ENCODE measurements around the gene SNX7. TPM values are rescaled to one million over a fixed set of nuclear protein-coding genes. Genes with fewer than 3 reads are reported as not detected.

Gene SNX7
- polyA plus RNA-seq, 1 of the 3 experiments (the other 2 are of a cell fraction): 16.0 TPM

DNA sequence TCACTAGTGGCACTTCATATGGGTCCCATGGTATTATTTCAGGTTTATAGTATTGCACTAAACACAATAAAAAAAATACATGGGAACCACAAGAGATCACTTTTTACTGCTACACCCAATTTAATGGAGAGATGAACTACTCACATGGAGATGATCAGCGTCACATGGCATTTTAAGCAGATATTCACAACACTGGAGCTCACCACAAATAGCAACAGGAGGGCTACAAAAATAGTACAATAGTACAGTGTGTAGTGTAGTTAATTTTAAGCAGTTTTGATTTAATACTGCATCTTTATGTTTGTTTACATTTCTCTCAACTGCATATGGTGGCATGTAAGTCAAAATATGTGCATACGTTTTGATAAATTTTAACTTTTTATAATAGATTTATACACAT is 31.0 kb downstream of the SNX7 start:
- H2AFZ ChIP-seq (ENCODE audit: low read depth): no peak overlapping the region
- no peaks in the 10 kb centered on the region for H3K4me1 ChIP-seq (ENCODE audit: control insufficient read depth in 1 of 2, insufficient read depth in 2 of 2, low read depth in 1 of 2, low read length in 1 of 2)
- H3K9ac ChIP-seq: no peak overlapping the region
- no peak for DNase-seq
- peaks cover 3% of the 10 kb centered on the region; the same call in 1 of the 2 replicates for H3K79me2 ChIP-seq (ENCODE audit: insufficient read depth)
- H4K20me1 ChIP-seq (ENCODE audit: insufficient read depth): no peaks in the 10 kb centered on the region
- 94% methylated on average over 2 of the region's 2 CpGs for WGBS (ENCODE audit: low lambda C conversion rate)
- TF ChIP-seq TEAD4 (IDR thresholded peaks at IDR 0.05; ENCODE audit: borderline replicate concordance, insufficient read depth) (no peak), MXI1 (IDR thresholded peaks at IDR 0.05; ENCODE audit: low read depth, low read length) (no peak), FOXM1 (IDR thresholded peaks at IDR 0.05; ENCODE audit: low read depth) (no peak), NFIC (IDR thresholded peaks at IDR 0.05; ENCODE audit: borderline replicate concordance) (no peak), RCOR1 (IDR thresholded peaks at IDR 0.05; ENCODE audit: low read length) (no peak), RXRA (IDR thresholded peaks at IDR 0.05; ENCODE audit: borderline replicate concordance, low read depth) (no peak), POLR2AphosphoS5 (IDR thresholded peaks at IDR 0.05; ENCODE audit: low read depth, low read length) (no peak), SMC3 (IDR thresholded peaks at IDR 0.05; ENCODE audit: low read depth, low read length) (no peak), RFX5 (IDR thresholded peaks at IDR 0.05; ENCODE audit: low read length) (no peak), FOXJ3 (CRISPR knock-in tag; IDR thresholded peaks at IDR 0.05) (no peak)
- TF ChIP-seq, protein P1, sequence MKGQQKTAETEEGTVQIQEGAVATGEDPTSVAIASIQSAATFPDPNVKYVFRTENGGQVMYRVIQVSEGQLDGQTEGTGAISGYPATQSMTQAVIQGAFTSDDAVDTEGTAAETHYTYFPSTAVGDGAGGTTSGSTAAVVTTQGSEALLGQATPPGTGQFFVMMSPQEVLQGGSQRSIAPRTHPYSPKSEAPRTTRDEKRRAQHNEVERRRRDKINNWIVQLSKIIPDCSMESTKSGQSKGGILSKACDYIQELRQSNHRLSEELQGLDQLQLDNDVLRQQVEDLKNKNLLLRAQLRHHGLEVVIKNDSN (IDR thresholded peaks at IDR 0.05; ENCODE audit: borderline replicate concordance, low read depth): no peak
- POLR2A ChIA-PET: no interaction called here
- H3K9me2 ChIP-seq: no peaks in the 10 kb centered on the region
- no peak overlapping the region for H3K4me3 ChIP-seq (ENCODE audit: low read depth in 2 of 2, low read length in 1 of 2)
- peaks cover 3% of the 10 kb centered on the region for H3F3A ChIP-seq (replicated peaks; ENCODE audit: insufficient read depth)
- CTCF ChIA-PET: interaction anchor here (1.2 kb wide), 1 partner anchor 17 kb away, joined by 3 read pairs; no protein-coding TSS in a partner anchor
- H3K27ac ChIP-seq (ENCODE audit: low read depth in 2 of 2, low read length in 1 of 2): no peak overlapping the region
- no peak overlapping the region for H3K4me2 ChIP-seq
- peaks cover 27 to 38% of the 10 kb centered on the region in 2 experiments for H3K36me3 ChIP-seq (replicated peaks in 1 of 2; ENCODE audit: control insufficient read depth in 1 of 2, insufficient read depth in 2 of 2, low read length in 1 of 2)
- no peaks in the 10 kb centered on the region for H3K27me3 ChIP-seq (ENCODE audit: insufficient read depth)
- H3K9me3 ChIP-seq: no peaks in the 10 kb centered on the region

DNA sequence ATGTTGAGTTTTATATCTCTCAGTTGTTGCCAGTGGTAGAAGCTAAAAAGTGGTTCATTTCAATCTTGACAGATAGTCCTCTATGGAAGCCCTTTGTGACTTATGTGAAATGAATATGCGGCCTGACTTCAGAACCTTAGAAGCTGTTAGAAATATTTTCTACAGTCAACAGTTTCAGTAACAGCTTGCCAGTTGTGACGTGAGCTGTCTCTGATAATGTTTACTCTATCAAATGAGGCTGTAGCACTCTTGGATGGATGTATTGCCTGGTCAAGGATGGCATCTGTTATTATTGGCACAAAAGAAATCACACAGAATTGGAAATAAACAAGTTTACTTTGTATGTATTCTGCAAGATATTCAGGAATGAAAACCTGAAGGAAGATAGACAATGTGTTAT is 31.9 kb downstream of the SNX7 start:
- no peaks in the 10 kb centered on the region for H3K9me2 ChIP-seq
- no peak overlapping the region for H3K9ac ChIP-seq
- no peak overlapping the region for H3K27ac ChIP-seq (ENCODE audit: low read depth in 2 of 2, low read length in 1 of 2)
- 97% methylated on average over 2 of the region's 2 CpGs for WGBS (ENCODE audit: low lambda C conversion rate)
- H3K27me3 ChIP-seq (ENCODE audit: insufficient read depth): no peaks in the 10 kb centered on the region
- ChIA-PET CTCF (no interaction called here), POLR2A (no interaction called here)
- DNase-seq: no peak
- no peak overlapping the region for H2AFZ ChIP-seq (ENCODE audit: low read depth)
- H3K4me2 ChIP-seq: no peak overlapping the region
- H3K4me3 ChIP-seq (ENCODE audit: low read depth in 2 of 2, low read length in 1 of 2): no peak overlapping the region
- H3K4me1 ChIP-seq (ENCODE audit: control insufficient read depth in 1 of 2, insufficient read depth in 2 of 2, low read depth in 1 of 2, low read length in 1 of 2): no peaks in the 10 kb centered on the region
- no peaks in the 10 kb centered on the region for H3K9me3 ChIP-seq
- peaks cover 4% of the 10 kb centered on the region for H3F3A ChIP-seq (replicated peaks; ENCODE audit: insufficient read depth)
- no peaks in the 10 kb centered on the region for H4K20me1 ChIP-seq (ENCODE audit: insufficient read depth)
- peaks cover 28 to 47% of the 10 kb centered on the region in 2 experiments for H3K36me3 ChIP-seq (replicated peaks in 1 of 2; ENCODE audit: control insufficient read depth in 1 of 2, insufficient read depth in 2 of 2, low read length in 1 of 2)
- peaks cover 3% of the 10 kb centered on the region; the same call in 1 of the 2 replicates for H3K79me2 ChIP-seq (ENCODE audit: insufficient read depth)
- TF ChIP-seq EZH2phosphoT487 (IDR thresholded peaks at IDR 0.05; ENCODE audit: borderline replicate concordance, low read depth) (no peak), RCOR1 (IDR thresholded peaks at IDR 0.05; ENCODE audit: low read length) (no peak), ELF1 (IDR thresholded peaks at IDR 0.05) (no peak), POLR2AphosphoS5 (IDR thresholded peaks at IDR 0.05; ENCODE audit: low read depth, low read length) (no peak), GATA2 (CRISPR knock-in tag; IDR thresholded peaks at IDR 0.05) (no peak), FOXM1 (IDR thresholded peaks at IDR 0.05; ENCODE audit: low read depth) (no peak), SIN3A (IDR thresholded peaks at IDR 0.05; ENCODE audit: borderline replicate concordance, low read depth, low read length) (no peak), NFIC (IDR thresholded peaks at IDR 0.05; ENCODE audit: borderline replicate concordance) (no peak), RAD21 (IDR thresholded peaks at IDR 0.05; ENCODE audit: low read length) (no peak), FOXJ3 (CRISPR knock-in tag; IDR thresholded peaks at IDR 0.05) (no peak)
- TF ChIP-seq, protein P2, sequence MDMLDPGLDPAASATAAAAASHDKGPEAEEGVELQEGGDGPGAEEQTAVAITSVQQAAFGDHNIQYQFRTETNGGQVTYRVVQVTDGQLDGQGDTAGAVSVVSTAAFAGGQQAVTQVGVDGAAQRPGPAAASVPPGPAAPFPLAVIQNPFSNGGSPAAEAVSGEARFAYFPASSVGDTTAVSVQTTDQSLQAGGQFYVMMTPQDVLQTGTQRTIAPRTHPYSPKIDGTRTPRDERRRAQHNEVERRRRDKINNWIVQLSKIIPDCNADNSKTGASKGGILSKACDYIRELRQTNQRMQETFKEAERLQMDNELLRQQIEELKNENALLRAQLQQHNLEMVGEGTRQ (IDR thresholded peaks at IDR 0.05; ENCODE audit: borderline replicate concordance, low read depth, low read length): no peak
- TF ChIP-seq, protein P3, sequence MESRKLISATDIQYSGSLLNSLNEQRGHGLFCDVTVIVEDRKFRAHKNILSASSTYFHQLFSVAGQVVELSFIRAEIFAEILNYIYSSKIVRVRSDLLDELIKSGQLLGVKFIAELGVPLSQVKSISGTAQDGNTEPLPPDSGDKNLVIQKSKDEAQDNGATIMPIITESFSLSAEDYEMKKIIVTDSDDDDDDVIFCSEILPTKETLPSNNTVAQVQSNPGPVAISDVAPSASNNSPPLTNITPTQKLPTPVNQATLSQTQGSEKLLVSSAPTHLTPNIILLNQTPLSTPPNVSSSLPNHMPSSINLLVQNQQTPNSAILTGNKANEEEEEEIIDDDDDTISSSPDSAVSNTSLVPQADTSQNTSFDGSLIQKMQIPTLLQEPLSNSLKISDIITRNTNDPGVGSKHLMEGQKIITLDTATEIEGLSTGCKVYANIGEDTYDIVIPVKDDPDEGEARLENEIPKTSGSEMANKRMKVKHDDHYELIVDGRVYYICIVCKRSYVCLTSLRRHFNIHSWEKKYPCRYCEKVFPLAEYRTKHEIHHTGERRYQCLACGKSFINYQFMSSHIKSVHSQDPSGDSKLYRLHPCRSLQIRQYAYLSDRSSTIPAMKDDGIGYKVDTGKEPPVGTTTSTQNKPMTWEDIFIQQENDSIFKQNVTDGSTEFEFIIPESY (IDR thresholded peaks at IDR 0.05; ENCODE audit: borderline replicate concordance, low read depth): no peak
- TF ChIP-seq, protein P4, sequence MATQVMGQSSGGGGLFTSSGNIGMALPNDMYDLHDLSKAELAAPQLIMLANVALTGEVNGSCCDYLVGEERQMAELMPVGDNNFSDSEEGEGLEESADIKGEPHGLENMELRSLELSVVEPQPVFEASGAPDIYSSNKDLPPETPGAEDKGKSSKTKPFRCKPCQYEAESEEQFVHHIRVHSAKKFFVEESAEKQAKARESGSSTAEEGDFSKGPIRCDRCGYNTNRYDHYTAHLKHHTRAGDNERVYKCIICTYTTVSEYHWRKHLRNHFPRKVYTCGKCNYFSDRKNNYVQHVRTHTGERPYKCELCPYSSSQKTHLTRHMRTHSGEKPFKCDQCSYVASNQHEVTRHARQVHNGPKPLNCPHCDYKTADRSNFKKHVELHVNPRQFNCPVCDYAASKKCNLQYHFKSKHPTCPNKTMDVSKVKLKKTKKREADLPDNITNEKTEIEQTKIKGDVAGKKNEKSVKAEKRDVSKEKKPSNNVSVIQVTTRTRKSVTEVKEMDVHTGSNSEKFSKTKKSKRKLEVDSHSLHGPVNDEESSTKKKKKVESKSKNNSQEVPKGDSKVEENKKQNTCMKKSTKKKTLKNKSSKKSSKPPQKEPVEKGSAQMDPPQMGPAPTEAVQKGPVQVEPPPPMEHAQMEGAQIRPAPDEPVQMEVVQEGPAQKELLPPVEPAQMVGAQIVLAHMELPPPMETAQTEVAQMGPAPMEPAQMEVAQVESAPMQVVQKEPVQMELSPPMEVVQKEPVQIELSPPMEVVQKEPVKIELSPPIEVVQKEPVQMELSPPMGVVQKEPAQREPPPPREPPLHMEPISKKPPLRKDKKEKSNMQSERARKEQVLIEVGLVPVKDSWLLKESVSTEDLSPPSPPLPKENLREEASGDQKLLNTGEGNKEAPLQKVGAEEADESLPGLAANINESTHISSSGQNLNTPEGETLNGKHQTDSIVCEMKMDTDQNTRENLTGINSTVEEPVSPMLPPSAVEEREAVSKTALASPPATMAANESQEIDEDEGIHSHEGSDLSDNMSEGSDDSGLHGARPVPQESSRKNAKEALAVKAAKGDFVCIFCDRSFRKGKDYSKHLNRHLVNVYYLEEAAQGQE (IDR thresholded peaks at IDR 0.05; ENCODE audit: low read depth, low read length): no peak
- TF ChIP-seq, protein P5, sequence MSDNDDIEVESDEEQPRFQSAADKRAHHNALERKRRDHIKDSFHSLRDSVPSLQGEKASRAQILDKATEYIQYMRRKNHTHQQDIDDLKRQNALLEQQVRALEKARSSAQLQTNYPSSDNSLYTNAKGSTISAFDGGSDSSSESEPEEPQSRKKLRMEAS (IDR thresholded peaks at IDR 0.05; ENCODE audit: low read depth): no peak
